Cerebellar nuclear complex (tissue), 1 donor: Measurements from ENCODE around the gene TOE1.

Source experiments
- DNase-seq, 2 experiments: peaks; one replicate each; lab custom pipeline; 2025; lab: John Stamatoyannopoulos, UW

The TOE1 gene

GRCh38 chr1:45326627-45327623 lies 13.0 kb upstream of the TOE1 start, which contains the start of gene HPDL:
Gene HPDL (plus strand): TSS chr1:45326895. CDS start chr1:45327149, 254 bp downstream.
- no peak for DNase-seq

DNA sequence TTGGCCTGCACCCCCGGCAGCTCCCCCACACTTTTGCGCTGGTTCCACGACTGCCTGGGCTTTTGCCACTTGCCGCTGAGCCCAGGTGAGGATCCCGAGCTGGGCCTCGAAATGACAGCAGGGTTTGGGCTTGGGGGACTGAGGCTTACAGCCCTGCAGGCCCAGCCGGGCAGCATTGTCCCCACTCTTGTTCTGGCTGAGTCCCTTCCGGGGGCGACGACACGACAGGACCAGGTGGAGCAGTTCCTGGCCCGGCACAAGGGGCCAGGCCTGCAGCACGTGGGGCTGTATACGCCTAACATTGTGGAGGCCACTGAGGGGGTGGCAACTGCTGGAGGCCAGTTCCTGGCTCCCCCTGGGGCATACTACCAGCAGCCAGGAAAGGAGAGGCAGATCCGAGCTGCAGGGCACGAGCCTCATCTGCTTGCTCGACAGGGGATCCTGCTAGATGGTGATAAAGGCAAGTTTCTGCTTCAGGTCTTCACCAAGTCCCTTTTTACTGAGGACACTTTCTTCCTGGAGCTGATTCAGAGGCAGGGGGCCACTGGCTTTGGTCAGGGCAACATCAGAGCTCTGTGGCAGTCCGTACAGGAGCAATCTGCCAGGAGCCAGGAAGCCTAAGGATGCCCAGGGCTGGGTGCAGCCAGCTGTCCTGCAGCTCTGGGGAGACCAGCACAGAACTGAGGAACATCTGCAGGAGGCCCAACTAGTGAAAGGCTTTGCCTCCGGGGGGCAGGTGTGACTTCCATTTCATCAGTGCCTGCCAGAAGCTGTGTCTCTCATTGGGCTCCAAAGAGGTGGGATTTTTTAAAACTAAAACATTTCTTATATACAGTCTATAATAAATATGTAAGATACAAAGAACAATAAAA lies 12.1 kb upstream of the TOE1 start:
- DNase-seq: no peak

- DNase-seq: no peak
These were observed 11.3 kb upstream of the TOE1 start for GRCh38 chr1:45328680-45329079.

- no peak for DNase-seq
These were observed 10.5 kb upstream of the TOE1 start for GRCh38 chr1:45329445-45329844.

GRCh38 chr1:45331436-45332345 lies 8.3 kb upstream of the TOE1 start:
- DNase-seq: no peak

GRCh38 chr1:45332346-45332720 lies 7.6 kb upstream of the TOE1 start:
- DNase-seq: no peak

- DNase-seq: peak; percentile 6 to 59
These were observed 5.4 kb upstream of the TOE1 start for GRCh38 chr1:45334308-45335245.

- no peak for DNase-seq
These were observed 4.1 kb upstream of the TOE1 start for GRCh38 chr1:45335855-45336324.

GRCh38 chr1:45337630-45338325 lies 2.2 kb upstream of the TOE1 start:
- DNase-seq: no peak

DNA sequence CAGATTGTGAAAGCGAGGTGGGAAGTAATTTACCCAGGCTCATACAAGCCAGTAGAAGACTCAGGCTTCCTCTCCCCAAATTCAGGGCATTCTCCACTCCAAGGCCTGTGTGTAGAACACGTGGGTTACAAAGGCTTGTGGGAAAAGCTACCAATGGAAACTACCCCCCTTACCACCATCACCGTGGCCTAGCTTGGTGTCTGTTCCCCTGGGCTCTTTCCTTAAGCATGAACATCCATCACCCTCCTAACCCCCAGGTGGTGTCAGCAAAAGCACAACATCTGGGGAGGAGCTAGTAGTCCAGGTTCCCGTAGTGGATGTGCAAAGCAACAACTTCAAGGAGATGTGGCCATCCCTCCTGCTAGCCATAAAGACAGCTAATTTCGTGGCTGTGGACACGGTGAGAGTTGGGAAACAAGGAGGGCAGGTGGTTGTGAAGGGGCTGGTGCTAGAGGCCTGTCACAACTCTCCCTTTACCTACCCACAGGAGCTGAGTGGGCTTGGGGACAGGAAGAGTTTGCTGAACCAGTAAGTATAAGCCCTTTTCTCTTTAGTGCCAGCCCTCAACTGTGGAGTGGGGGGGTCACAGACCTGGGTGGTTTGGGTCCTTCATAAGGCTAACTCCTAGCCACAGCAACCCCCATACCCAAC lies 971 bp downstream of the TOE1 start:
- no peak for DNase-seq

DNA sequence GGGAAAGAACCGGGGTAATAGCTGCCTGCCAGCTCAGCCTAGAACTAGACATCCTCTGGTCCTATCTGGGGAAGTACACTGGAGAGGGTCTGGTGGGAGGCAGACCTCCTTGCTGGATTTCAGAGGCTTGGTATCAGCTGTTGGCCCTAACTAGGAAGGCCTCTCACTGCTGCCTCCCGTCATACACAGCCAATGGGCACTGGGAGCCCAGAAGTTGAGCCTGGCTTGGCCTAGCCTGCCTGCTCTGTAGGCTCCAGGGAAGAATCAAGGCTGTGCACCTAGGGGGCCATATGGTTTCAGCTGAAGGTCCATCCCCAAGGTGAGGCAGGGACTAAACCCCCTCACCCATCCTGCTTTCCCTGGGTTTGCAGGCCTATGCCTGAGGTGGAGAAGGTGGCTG lies 4.5 kb downstream of the TOE1 start:
- DNase-seq: no peak

DNA sequence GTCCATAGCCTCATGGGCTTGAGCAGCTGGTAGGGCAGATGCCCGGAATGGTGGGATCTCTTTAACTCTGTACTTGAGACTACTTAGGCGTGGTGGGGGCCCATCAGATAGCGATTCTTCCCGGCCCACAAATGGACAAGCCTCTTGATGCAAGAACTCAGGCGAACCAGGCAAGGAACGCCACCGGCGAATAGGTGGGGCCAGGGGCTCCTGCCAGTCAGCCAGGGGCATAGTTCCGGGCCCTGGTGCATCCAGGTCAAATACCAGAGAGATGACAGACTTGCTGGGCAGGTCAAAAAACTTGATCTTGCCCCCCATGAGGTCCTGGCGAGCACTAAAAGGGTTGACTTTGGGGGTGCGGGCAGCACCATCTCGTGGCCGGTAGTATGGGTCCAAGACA lies 5.0 kb downstream of the TOE1 start:
- no peak for DNase-seq

- no peak for DNase-seq
These were observed 6.5 kb downstream of the TOE1 start for GRCh38 chr1:45346473-45346872.

GRCh38 chr1:45348020-45348419 lies 8.1 kb downstream of the TOE1 start:
- DNase-seq: no peak

DNA sequence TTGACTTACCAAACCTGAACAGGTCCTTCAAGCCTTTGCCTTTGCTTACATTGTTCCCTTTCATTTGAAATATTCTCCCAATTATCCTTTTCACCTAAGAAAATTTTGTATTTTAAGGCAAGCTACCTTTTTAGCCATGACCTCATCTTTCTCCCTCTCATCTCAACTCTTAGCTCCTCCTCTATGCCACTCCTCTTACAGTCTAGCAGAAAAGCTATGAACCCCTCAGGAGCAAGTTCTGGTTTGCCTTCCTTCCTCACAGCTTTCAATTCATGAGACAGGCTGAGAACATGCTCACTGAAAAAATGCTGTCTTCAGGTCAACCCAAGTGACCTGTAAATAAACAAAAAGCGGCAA lies 8.6 kb downstream of the TOE1 start:
- no peak for DNase-seq

GRCh38 chr1:45348966-45349677 lies 9.2 kb downstream of the TOE1 start:
- DNase-seq: peak; percentile 80 to 85

- DNase-seq: no peak
These were observed 11.5 kb downstream of the TOE1 start for GRCh38 chr1:45351508-45351907.

DNA sequence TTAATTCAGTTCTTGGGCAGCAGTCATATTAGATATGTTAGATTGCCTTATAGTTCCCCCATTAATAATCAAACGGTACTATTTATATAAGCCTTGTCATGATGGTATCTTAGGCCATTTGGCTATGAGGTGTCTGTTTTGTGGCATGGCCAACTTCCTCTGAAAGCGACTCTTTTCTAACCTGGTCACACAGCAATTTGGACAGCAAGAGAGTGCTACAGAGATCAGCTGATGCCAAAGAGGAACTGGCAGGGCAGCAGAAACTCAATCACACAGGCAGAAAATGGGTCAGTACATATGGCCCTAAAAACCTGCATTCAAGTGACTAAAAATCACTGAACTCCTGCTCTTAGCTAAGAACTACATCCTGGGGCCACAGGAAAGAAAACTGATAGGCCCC lies 13.7 kb downstream of the TOE1 start:
- DNase-seq: no peak

DNA sequence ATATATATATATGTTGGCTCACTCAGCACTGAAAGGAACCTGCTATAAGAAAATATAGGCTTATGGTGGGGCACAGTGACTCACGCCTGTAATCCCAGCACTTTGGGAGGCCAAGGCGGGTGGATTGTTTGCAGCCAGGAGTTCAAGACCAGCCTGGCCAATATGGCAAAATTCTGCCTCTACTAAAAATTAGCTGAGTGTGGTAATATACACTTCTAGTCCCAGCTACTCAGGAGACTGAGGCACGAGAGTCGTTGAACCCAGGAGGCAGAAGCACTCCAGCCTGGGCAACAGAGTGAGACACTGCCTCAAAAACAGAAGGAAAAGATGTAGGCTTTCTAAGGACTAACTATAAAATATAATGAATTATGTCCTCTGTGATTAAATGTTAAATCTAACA lies 14.9 kb downstream of the TOE1 start:
- DNase-seq: no peak
